Stimulated activated CD8-positive, alpha-beta memory T cell treated with anti-CD3 and anti-CD28 coated beads, Interleukin-7, amount 100 ng/mL, for 4 hours (primary cell): ENCODE data around the gene CCDC60.
"Not testable (repeated sequence)": the region's sequence is repeated elsewhere in the genome, so short reads cannot be mapped to it uniquely, and the experiment has no call there.

ENCODE experiments used
- DNase-seq, 2 donors: peaks; one replicate each; pipeline ENCODE4 v3.0.0-alpha.2; 2020; ENCODE audit warnings: low read depth in 2 of 2

The CCDC60 gene

DNA sequence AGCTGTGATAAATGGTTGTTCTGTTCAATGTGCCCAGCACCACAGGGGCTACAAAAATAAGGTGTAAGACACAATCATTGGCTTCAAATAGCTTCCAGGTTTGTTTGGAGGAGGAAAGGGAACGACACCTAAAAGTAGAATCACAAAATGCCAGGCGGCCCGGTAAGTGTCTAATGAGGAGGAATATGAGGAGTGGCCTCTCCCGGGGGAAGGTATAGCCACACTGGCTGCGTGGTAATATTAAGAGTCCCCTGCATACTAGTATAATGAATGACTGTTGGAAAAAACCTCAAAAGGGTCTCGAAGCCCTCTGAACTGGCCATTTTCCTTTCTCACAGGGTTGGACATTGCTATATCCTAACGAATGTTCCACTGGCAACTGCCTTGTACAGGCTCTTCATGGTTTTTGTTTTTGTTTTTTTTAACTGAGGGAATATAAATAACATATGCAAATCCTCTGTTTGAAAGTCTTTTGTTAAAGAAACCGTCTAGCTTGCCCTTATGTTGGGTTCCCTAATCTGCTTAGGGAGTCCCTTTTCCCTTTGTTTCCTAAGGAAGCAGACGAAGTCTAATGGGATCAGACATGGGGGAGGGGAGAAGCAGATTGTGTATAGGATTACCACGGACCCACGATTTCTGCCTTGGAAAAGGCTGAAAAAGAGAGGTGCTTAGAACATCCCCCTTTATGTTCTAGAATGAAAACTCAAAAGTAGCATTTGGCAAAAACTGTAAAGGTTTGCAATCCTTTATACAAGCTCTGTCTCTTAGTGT is 4.2 kb downstream of the CCDC60 start:
- no peak for DNase-seq

DNA sequence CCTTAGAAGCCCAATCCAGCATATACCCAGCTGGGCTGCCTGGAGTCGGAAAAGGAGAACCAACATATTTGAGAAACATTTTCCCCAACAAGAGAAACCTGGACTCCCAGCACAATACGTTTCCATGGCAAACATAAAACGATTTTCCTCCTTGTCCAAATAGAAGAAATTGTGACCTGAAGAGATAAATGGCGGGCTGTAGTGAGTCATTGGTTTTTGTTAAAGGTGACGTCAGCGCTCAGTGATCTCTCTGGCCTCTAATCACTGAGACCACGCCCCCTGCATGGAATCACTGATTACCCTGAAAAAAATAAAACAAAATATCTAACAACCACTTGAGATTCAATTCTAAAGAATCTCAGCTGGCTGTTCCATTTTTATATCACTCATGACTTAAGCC is 6.0 kb downstream of the CCDC60 start:
- no peak for DNase-seq

DNA sequence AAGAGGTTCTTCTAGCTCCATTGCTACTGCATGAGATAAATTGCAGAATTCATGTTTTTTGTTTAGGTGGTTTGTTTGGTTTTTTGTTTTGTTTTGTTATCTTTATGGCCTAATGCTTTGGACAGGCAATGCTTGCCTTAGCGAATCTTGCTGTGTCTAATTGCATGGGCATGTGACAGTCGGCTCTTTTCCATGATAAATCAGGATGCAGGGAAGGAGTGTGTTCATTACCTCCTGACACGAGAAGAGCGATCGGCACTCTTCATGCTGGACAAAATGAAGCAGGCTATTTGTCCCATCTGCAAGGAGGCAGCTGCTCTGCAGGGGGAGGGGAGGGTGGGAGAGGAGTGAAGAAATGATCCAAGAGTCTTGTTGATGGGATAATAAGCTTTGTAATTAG is 6.5 kb downstream of the CCDC60 start:
- DNase-seq = no peak

DNA sequence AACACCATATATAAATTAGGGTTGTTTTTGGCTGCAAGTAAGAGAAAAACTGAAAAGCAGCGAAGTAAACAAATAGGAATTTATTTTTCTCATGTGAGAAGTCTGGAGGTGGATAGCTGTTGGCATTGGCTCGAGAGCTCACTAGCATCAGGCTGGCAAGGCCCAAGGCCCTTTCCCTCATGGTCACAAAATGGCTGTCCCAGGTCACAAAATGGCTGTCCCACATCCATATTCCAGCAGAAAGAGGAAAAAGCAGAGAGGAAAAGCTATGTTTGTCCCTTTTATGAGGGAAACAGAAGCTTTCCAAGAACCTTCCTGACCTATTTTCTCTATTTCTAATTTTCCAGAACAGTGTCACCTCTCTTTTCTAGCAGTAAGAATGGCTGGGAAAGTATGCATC is 7.5 kb downstream of the CCDC60 start:
- DNase-seq = no peak

DNA sequence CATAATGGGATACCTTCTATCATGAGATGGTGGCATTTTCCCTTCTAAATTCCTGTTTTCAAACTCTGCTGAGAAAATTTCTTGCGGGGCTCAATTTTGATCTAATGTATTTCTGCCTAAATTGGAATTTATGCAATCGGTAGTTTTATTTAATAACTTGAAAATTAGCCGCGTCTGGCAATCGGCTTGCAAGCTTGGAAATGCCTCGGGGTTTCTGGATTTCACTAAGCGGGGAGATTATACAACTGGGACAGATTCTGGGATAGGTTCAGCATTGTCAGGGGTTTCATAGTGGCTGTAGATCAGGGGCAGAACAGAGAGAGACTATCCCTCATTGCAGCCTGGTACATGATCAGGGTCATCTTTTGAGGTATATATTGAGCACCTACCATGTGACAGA is 8.6 kb downstream of the CCDC60 start:
- no peak for DNase-seq

DNA sequence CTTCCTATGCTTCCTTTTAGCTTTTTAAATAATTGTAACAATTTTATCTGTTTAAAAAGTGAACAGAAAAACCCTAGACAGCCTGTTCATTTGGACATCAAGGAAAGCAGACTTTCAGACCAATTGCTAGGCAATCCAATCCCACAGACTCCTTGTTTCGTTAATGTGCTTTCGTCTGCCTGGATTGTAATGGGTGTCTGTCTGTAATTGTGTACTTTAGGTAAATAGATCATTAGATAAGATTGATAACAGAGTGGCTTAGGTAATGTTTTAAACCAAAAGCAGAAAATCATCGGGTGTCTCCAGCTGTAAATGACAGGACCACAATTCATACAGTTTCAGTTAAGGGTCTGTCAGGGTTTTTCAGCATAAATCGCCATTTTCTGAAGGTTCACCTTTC is 19.6 kb downstream of the CCDC60 start:
- no peak for DNase-seq

DNA sequence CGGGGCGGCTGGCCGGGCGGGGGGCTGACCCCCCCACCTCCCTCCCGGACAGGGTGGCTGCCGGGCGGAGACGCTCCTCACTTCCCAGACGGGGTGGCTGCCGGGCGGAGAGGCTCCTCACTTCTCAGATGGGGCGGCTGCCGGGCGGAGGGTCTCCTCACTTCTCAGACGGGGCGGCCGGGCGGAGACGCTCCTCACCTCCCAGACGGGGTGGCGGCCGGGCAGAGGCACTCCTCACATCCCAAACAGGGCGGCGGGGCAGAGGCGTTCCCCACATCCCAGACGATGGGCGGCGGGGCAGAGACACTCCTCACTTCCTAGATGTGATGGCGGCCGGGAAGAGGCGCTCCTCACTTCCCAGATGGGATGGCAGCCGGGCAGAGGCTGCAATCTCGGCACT is 25.8 kb downstream of the CCDC60 start:
- DNase-seq = not testable (repeated sequence)

DNA sequence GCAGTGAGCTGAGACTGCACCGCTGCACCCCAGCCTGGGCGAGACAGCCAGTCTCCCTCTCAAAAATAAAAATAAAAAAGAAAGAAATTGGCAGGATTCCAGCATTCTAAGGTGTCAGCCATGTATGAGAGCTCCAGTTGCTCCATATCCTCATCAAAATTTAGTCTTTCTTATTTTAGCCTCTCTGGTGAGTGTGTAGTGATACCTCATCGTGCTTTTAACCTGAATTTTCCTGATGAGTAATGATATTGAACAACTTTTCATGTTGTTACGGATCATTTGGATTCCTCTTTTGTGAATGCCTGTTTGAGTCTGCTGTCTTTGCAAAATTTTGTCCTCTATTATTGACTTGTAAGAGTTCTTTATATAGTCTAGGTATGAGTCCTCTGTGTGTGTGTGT is 28.5 kb downstream of the CCDC60 start:
- no peak for DNase-seq

DNA sequence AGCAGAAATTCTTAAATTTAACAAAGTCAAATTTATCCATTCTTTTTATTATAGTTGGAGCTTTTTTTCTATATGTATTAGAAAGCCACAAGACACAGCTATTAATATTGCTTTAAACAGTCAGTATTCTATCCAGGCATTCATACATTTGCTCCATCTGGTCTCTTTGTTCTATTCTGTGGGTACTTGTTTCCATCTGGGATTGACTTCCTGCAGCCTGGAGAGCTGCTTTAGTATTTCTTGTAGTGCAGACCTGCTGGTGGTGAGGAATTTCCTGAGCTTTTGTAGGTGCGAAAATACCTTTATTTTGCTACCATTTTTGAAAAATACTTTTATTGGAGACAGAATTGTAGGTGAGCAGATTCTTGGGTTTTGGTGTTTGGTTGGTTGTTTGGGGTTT is 29.0 kb downstream of the CCDC60 start:
- DNase-seq = no peak

DNA sequence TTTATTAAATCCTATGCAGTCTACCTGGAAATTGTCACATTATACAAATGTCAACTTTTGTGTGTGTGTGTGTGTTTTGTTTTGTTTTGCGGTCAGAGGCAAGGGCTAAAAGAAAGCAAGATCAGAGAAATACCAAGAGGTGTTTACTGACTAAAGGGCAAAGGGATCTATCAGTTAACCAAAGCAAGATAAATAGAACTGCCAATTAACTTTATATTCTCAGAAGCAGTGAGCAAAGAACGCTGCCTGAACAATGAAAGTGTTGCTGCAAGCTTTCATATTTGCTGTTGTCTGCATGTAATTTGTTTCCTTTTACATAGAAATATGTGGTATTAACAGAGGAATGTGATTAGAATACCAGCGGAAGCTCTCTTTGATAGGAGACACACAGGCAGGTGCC is 30.9 kb downstream of the CCDC60 start:
- DNase-seq = no peak

DNA sequence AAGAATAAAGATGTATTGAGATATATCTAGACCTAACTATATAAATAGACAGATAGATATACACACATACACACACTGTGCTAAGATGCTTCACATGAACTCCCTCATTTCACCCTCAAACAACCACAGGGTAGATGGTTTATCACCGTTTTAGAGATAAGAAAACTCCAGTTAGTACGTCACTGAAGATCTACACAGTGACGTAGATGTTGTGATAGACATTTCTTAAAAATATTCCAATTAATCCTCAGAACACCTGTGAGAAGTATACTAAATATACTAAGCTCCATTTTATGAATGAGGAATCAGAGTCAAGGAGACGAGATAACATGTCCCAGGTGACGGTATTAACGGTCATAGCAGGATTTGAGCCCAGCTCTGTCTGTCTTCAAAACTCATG is 31.5 kb downstream of the CCDC60 start:
- no peak for DNase-seq

DNA sequence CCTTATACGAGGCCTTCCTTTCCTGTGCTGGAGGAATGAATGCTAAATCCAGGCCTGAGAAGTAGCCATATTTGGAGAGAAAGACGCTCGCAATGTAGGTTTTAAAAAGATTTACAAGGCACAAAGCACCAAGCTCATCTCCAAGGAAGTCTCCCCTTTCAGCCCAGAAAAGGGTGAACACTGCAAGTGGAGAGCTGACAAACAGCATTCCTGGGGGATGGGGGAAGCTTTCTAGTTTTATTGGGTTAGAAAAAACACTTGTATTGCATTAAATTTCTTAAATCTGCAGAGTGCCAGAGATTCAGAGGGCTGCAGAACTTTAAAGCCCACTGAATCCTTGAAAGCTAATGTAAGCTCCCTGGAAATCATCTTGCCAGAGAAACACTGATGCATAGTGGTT is 34.6 kb downstream of the CCDC60 start:
- no peak for DNase-seq

DNA sequence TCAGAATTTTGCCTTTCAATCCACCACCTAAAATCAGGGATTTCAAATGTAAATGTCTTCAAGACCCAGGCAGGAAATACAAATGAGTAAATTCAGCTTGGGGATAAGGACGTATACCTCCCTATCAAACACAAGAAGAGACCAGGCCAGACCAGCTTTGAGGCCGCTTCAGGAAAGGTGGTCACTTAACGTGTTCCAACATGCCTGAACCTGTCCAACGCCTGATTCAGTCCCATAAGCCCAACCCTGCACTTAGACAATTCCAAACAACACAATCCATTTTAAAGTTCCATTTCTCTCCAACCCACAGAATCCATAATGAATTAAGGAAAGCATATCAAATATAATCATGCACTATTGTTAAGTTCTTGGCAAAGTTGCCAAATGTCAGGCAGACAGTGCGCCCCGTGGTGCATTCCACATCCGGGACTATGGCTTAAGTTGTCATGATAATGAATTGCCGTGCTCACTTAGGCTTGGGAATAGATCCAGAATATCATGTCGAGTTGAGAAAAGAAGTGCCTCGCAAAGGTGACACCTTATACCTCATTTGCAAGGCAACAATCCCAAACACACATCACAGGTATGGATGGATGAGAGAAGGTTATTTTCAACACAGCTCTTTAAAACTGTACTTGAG is 35.5 kb downstream of the CCDC60 start:
- no peak for DNase-seq

DNA sequence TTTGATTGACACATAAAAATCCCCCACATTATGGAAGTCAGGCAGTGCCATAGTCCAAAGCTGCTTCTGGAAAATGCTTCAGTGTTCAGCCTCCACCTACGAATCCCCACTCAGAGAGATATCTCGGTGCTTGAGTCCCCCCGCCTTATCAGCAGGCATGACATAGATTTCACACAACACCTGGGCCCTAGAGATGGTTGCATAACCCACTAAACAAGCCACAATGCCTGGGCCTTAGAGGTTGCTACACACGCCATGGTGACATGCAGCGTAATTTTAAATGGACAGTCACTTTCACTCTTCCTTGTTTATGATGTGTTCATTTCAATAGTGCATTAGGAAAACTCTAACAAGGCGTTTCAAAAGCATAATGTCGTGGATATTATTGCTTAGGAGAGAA is 38.0 kb downstream of the CCDC60 start:
- no peak for DNase-seq

DNA sequence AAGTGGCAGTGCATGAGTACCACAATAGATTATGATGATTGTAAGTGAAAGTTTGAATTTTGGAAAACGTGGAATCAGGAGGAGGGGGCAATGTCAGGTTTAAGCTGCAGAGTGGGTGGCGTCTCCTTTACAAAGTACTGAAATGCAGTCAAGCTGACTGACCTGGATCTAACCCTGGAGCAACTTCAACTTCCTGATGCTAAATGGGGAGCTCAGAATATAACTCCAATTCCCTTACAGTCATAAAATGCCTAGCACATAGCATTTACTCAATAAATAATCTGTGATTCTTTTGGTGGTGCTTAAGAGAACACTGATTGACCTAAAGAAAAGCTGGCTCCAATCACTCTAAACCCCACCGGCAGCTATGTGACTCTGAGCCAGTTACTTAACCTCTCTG is 38.5 kb downstream of the CCDC60 start:
- no peak for DNase-seq

DNA sequence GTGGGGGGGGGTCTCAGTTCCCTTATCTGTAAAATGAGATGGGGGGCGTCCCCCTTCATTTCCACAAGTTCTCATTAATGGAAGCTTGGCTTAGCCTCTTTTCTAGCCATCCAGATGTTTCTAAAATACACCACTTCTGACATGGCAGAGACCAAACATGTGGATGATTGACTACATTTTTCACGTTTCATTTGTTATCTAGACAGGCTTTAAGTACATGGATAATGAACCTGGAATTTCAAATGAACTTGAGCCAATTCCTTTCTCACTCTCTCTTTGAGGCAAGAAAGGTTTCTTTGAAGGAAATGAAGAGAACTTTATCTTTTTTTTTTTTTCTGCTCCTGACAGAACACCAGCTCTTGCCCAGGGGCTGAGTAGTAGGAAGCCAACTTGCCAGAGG is 39.1 kb downstream of the CCDC60 start:
- no peak for DNase-seq

DNA sequence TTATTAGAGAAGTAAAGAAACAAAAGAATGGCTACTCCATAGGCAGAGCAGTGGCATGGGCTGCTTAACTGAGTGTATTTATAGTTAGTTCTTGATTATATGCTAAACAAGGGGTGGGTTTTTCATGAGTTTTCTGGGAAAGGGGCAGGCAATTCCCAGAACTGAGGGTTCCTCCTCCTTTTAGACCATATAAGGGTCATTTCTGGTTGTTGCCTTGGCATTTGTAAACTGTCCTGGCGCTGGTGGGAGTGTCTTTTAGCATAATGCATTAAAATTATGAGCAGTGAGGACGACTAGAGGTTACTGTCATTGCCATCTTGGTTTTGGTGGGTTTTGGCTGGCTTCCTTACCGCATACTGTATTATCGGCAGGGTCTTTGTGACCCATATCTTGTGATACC is 40.1 kb downstream of the CCDC60 start:
- DNase-seq = no peak

DNA sequence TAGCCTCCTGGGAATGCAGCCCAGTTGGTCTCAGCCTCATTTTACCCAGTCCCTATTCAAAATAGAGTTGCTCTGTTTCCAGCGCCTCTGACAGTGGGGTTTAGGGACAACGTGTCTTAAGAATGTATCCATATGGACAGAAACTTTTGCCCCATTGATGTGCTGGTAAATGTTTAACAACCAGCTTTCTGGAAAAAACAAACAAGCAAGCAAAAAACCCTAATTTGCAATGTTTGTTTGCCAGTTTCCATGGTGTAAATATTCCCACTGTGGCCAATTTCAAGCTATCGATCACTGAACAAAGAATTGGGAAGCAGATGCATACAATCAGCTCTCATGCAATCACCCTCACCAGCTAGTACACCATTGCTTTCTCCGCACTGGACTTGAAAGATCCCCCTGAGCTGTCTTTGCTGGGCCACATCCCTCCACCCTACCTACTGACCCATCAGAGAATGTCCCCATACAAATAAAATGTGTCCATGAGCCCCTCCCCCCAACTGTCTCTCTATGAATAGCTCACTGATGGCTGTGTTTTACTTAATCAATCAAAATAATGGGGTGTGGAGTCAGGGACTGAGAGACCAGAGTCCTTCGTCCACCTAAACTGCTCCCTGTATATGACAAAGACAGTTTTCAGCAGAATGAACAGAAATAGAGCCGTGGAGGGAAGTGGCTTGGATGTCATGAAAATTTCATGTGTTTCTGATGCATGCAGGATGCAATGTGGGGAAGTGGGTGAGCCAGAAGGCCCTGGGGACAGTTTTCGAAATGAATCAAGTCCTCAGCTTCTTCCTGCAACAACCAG is 40.8 kb downstream of the CCDC60 start:
- DNase-seq = no peak

DNA sequence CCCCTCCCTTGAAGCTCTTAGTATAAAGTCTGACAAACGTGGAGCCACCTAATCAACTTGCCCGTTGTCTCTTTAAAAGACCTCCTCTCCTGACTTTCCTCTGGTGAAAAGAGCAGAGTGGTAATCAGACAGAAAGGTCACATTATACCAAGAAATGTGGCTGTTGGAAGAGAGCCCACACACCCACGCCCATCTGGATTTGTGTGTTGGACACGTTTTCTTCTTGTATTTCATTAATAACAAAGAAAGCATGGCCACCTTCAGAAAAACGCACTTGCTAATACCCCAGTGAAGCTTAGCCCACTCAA is 41.3 kb downstream of the CCDC60 start:
- no peak for DNase-seq

DNA sequence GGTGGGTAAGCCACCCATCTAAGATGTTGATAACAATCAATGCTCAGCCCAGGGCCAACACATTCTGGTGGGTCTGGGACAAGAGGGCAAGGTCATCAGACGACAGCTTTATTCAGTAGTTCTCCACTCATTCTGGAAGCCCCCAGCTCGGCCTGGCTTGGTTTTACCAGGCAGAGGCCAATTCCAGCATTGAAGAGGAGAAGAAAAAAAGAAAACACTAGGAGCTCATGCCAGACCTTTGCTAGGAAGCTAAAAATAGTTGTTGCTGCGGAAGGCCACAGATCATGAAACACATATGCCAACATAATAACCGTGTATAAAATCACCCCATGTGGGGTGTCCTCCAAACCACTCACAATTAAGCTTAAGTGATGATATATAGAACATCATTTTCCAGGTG is 44.4 kb downstream of the CCDC60 start:
- DNase-seq = no peak

DNA sequence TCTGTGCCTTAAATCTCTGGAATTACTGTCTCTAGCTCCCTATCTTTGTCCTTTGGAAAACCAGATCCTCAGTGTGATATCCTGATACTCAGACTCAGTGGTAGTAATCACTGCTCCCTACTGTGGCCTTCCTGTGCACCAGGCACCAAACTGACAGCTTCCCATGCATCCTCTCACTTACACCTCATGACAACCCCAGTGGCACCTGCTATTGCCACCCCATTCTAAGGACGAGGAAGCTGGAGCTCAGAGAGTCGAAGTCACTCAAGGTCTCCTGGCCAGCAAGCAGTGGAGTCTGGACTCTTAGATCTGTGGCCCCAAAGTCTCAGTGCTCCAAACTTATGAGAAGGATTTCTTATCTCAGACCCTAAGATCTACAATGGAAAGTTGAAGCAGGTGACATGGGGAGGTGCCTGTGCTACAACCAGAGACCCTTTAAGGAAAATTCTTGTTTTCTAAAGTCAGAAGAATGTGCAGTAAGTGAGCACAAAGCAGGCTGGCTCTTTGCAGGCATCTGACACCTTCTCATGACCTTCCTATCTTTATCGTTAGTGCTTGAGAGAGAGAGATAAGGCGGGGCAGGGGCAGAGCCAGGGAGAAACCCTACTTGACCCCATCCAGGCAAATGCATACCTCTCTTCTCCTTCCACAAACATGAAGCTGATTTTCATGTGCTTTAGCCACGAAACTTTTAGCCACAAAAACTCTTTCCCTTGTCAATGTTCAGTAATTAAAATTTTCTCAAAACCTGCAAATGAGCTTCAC is 47.1 kb downstream of the CCDC60 start:
- DNase-seq = no peak

DNA sequence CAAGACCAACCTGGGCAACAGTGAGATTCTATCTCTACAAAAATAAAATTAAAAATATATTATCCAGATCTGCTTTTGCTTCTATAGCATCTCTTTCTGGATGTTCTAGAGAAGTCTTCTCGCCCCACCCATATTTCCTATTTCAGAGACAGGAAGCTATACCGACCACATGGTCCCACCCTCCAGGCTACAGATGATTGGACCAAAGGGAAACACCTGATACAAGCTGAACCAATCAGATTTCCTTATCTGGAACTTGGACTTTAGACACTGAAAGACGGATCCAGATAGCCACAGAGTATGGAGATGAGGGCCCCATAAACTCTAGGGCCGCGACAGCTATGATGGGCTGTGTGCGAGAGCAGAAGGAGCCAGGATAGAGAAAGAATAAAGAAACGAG is 48.7 kb downstream of the CCDC60 start:
- no peak for DNase-seq
